Testis (tissue), 2 donors: ENCODE results near the gene ADAMTSL1.

Experiments used
- CTCF ChIP-seq, 3 experiments: fragments of 450-650 bp in 2 of 3; fragments of 200-600 bp in 1 of 3; sonication (generic) in 1 of 3; IDR thresholded peaks; one replicate each; pipeline ENCODE4 v1.5.1; 2016 to 2019; ENCODE audit warnings: antibody characterized with exemption in 3 of 3, mild to moderate bottlenecking in 2 of 3, moderate library complexity in 1 of 3
- POLR2A ChIP-seq: fragments of 450-650 bp; IDR thresholded peaks from one replicate; pipeline ENCODE4 v1.6.1; 2017; ENCODE audit warnings: antibody characterized with exemption, mild to moderate bottlenecking, moderate library complexity

GRCh38 chr9:18542837-18543405 lies 69.0 kb downstream of the ADAMTSL1 start:
- TF ChIP-seq CTCF (IDR thresholded peaks at IDR 0.05) = no peak
- TF ChIP-seq POLR2A = no peak
